Ectodermal cell (in vitro differentiated cells): ENCODE results near the gene ZNF213.

ENCODE experiments used
- H3K27ac ChIP-seq: 2 replicates; pipeline ENCODE4 v1.7.0; 2013; ENCODE audit warnings: mild to moderate bottlenecking, low read depth, low read length; ENCODE audit not compliant: insufficient read depth, poor library complexity, severe bottlenecking
- H3K27me3 ChIP-seq: 2 replicates; pipeline ENCODE4 v1.7.0; 2013; ENCODE audit warnings: mild to moderate bottlenecking, low read length; ENCODE audit not compliant: insufficient read depth, control insufficient read depth, poor library complexity, severe bottlenecking
- H3K36me3 ChIP-seq: one replicate; pipeline ENCODE4 v1.7.0; 2013; ENCODE audit warnings: low read length; ENCODE audit not compliant: control insufficient read depth, insufficient read depth
- H3K4me1 ChIP-seq: one replicate; pipeline ENCODE4 v1.7.0; 2013; ENCODE audit warnings: low read length; ENCODE audit not compliant: control insufficient read depth, insufficient read depth
- H3K4me3 ChIP-seq: 2 replicates; pipeline ENCODE4 v1.7.0; 2013; ENCODE audit warnings: low read depth, low read length, control low read depth; ENCODE audit not compliant: insufficient read depth
- H3K9me3 ChIP-seq: 2 replicates; pipeline ENCODE4 v1.7.0; 2013; ENCODE audit warnings: mild to moderate bottlenecking, low read length, moderate library complexity; ENCODE audit not compliant: control insufficient read depth
- WGBS, 2 experiments: methylation state at CpG; one replicate each; pipeline ENCODE4 v1.1.7; 2013; ENCODE audit warnings: missing lambda C conversion rate in 2 of 2; 5-methylcytosine and 5-hydroxymethylcytosine counted together

The ZNF213 gene

DNA sequence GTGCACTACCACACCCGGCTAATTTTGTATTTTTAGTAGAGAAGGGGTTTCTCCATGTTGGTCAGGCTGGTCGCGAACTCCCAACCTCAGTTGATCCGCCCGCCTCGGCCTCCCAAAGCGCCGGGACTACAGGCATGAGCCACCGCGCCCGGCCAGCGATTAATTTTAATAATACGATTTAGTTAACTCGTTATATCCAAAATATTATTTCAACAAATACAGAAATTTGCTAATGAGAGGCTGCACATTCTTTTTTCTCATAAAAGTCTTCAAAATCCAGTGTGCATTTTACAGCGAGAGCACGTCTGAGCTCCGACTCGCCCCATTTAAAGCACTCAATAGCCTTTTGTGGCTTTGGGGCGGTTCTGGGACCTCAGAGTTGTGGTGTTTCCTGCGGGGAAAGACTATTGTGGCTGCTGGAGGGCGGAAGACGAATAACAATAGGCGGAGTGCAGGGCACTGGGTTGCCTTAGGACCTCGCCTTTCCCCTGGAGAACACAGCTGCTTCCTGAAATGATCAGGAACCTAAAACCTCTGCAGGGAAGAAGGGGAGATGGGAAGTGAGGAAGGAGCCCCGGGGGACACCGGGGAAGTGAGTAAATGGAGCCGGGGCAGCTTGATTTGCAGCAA lies 32.9 kb upstream of the ZNF213 start:
- H3K4me3 ChIP-seq = no peak overlapping the region
- no peaks in the 10 kb centered on the region for H3K36me3 ChIP-seq
- peak overlapping the region; percentile 69 for H3K27ac ChIP-seq
- H3K4me1 ChIP-seq = peaks cover 38% of the 10 kb centered on the region
- no peaks in the 10 kb centered on the region for H3K9me3 ChIP-seq
- H3K27me3 ChIP-seq = peaks cover 20% of the 10 kb centered on the region
- WGBS, 2 experiments = 34 to 43% methylated on average over 27 of the region's 27 CpGs

GRCh38 chr16:3106205-3106928 lies 28.5 kb upstream of the ZNF213 start:
- H3K27ac ChIP-seq = no peak overlapping the region
- no peaks in the 10 kb centered on the region for H3K36me3 ChIP-seq
- peaks cover 3% of the 10 kb centered on the region for H3K27me3 ChIP-seq
- peaks cover 4% of the 10 kb centered on the region for H3K4me1 ChIP-seq
- 1% methylated on average over 74 of the region's 74 CpGs for whole genome bisulfite sequencing, 2 experiments
- H3K9me3 ChIP-seq = no peaks in the 10 kb centered on the region
- peak overlapping the region; percentile 83 for H3K4me3 ChIP-seq

DNA sequence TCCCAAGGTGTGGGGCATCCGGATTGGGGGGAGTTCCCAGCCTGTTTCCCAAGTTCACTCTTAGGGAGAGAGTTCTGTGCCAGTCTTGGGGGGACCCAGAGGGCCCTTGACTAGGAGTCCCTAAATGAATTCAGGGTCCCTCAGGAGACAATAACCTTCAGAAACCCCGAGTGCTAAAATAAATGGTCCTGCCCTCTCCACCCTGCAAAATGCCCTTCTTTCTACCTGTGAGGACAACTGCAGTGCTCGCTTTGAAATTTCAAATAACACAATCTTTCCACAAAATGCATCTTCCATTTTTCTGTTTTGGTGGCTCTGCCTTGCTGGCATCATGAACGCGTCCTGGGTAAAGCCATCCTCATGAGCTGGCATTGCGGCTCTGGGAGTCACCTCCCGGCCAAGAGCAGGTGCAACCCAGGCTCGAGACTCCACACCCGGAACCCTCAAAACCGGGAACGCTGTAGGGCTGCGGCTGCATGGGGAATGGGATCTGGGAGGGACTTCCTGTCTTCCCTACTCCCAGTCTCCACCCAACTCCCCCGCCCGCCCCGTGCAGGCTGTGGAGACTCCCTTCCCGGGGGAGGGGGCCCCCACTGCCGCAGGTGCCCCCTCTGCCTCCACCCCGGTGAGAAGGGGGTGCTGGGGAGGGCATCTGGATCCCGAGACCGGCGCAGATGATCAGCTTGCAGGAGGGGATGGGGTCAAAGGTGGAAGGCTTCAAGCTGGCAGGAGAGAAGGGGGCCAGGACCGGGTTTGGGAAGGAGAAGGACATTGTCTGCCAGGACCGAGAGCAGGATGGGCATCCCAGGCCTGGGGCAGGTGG lies 22.6 kb upstream of the ZNF213 start, which contains the start of gene ZNF205:
Gene ZNF205, plus strand, starts transcription at position 529 of the 823 bp plus-strand sequence. CDS start 845 bp downstream, outside the sequence.
- Histone ChIP-seq H3K4me1 (peaks cover 12% of the 10 kb centered on the region), H3K9me3 (no peaks in the 10 kb centered on the region), H3K4me3 (peak within 1 kb of the TSS; percentile 98), H3K27me3 (peaks cover 1% of the 10 kb centered on the region), H3K36me3 (peaks cover 7% of the 10 kb centered on the region), H3K27ac (no peak within 1 kb of the TSS)
- 9 to 10% methylated on average over 22 to 23 of the region's 23 CpGs for WGBS, 2 experiments

GRCh38 chr16:3112881-3113574 lies 21.8 kb upstream of the ZNF213 start:
- Histone ChIP-seq H3K27ac (no peak overlapping the region), H3K4me3 (peak overlapping the region; percentile 98), H3K4me1 (peaks cover 12% of the 10 kb centered on the region), H3K9me3 (no peaks in the 10 kb centered on the region), H3K27me3 (no peaks in the 10 kb centered on the region), H3K36me3 (peaks cover 7% of the 10 kb centered on the region)
- 46 to 47% methylated on average over 19 of the region's 19 CpGs for WGBS, 2 experiments

DNA sequence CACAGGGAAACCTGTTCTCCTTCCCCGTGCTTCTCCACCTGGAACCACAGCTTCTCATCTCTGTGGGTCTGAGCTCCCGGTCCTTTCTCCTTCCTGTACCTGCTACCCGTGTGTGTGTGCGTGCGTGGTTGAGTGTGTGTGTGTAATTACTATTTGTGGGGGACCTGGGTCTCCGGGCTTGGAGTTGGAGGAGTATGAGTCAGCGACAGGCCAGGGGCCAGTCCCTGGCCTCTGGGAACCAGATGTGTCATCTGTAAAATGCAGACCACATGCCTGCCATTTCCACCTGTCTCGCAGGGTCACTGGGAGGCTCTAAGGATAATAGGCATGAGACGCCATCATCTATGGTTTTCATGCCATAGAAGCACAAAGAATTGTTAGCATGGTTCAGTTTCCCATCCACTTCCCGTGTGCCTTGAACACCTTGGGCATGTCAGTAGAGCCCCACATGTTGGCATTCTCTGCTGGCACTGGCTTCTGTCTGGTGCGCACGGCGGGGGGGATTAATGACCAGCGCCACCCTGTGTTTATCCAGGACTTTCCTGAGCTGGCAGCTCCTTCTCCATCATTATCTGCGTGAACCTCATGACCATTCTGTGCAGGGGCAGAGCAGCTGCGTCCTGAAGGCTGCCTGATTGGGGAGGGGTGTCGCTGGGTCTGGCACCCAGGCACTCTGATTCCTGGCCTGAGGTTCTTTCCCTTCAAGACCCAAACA lies 20.9 kb upstream of the ZNF213 start:
- Histone ChIP-seq H3K4me1 (peaks cover 12% of the 10 kb centered on the region), H3K9me3 (no peaks in the 10 kb centered on the region), H3K27ac (no peak overlapping the region), H3K36me3 (peaks cover 10% of the 10 kb centered on the region), H3K4me3 (no peak overlapping the region), H3K27me3 (no peaks in the 10 kb centered on the region)
- 87 to 88% methylated on average over 17 of the region's 17 CpGs for WGBS, 2 experiments

- no peak overlapping the region for H3K4me3 ChIP-seq
- H3K4me1 ChIP-seq = peaks cover 12% of the 10 kb centered on the region
- no peaks in the 10 kb centered on the region for H3K27me3 ChIP-seq
- H3K27ac ChIP-seq = no peak overlapping the region
- 96% methylated on average over 12 of the region's 12 CpGs for WGBS, 2 experiments
- H3K36me3 ChIP-seq = peaks cover 10% of the 10 kb centered on the region
- no peaks in the 10 kb centered on the region for H3K9me3 ChIP-seq
Observed at GRCh38 chr16:3115003-3115402, 19.8 kb upstream of the ZNF213 start.

DNA sequence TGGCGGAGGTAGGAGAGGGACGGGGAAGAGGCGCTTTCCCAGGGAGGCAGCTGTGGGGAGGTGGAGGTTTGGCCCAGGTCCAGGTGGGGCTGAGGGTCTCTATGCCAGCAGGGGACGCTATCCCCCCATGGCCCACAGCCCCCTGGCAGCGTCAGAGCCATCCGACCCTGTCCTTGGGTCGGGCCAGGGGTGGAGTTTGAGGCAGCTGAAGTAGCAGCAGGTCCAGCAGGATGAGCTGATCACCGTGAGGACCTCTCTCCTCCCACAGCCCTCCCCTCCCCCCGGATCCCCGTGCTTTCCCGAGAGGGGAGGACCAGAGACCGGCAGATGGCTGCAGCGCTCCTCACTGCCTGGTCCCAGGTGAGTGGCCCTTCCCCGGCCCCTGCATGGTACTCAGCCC lies 19.3 kb upstream of the ZNF213 start:
- Histone ChIP-seq H3K36me3 (peaks cover 10% of the 10 kb centered on the region), H3K27me3 (no peaks in the 10 kb centered on the region), H3K9me3 (no peaks in the 10 kb centered on the region), H3K4me1 (peaks cover 12% of the 10 kb centered on the region), H3K4me3 (no peak overlapping the region), H3K27ac (no peak overlapping the region)
- 81 to 87% methylated on average over 14 of the region's 14 CpGs for WGBS, 2 experiments

- Histone ChIP-seq H3K9me3 (no peaks in the 10 kb centered on the region), H3K4me1 (peaks cover 8% of the 10 kb centered on the region), H3K4me3 (no peak overlapping the region), H3K36me3 (peaks cover 10% of the 10 kb centered on the region), H3K27ac (no peak overlapping the region), H3K27me3 (no peaks in the 10 kb centered on the region)
- WGBS, 2 experiments = 91 to 92% methylated on average over 16 of the region's 16 CpGs
Observed at GRCh38 chr16:3118204-3118790, 16.5 kb upstream of the ZNF213 start.

DNA sequence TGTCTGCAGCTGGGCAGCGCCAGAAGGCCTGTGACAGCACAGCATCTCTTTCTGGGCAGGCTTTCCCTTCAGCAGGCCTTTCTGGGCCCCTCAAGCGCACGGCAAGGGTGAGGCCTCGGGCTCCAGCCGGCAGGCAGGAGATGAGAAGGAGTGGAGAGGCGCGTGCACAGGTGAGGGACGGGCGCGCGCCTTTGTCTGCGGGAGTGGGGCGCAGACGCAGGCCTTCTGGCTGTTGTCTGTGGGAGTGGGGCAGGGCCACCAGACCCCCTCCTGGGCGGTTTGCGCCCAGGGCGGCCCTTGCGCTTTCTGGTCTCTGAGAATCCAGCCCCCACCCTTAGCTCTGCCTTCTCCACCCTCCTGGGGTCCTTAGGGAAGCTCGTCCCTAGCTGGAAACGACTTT lies 16.0 kb upstream of the ZNF213 start:
- Histone ChIP-seq H3K27ac (no peak overlapping the region), H3K4me3 (no peak overlapping the region), H3K27me3 (no peaks in the 10 kb centered on the region), H3K36me3 (peaks cover 10% of the 10 kb centered on the region), H3K9me3 (no peaks in the 10 kb centered on the region), H3K4me1 (peaks cover 3% of the 10 kb centered on the region)
- 94 to 97% methylated on average over 20 of the region's 20 CpGs for WGBS, 2 experiments
